Osteoblast (primary cell): Measurements from ENCODE around the gene RPS6KA5. TPM values are rescaled to one million over a fixed set of nuclear protein-coding genes. Genes with fewer than 3 reads are reported as not detected.

Experiments used
- DNase-seq: peaks from one replicate; pipeline ENCODE4 v3.0.0; 2011; ENCODE audit warnings: low spot score, mixed read lengths; ENCODE audit not compliant: insufficient read length; ENCODE audit errors: missing footprints
- H2AFZ ChIP-seq: 2 replicates; pipeline ENCODE4 v1.6.0; 2011; ENCODE audit warnings: mild to moderate bottlenecking, low read length
- H3K27ac ChIP-seq: 2 replicates; pipeline ENCODE4 v1.5.1; 2011; ENCODE audit warnings: mild to moderate bottlenecking, low read depth, low read length, moderate library complexity
- H3K27me3 ChIP-seq: 2 replicates; pipeline ENCODE4 v1.6.0; 2012; ENCODE audit warnings: mild to moderate bottlenecking, control low read depth, inconsistent platforms, low read length, moderate library complexity; ENCODE audit not compliant: insufficient read depth
- H3K36me3 ChIP-seq: 2 replicates; pipeline ENCODE4 v1.5.1; 2011; ENCODE audit warnings: mild to moderate bottlenecking, low read length, control low read depth, moderate library complexity; ENCODE audit not compliant: insufficient read depth
- H3K4me1 ChIP-seq: 2 replicates; pipeline ENCODE4 v1.5.1; 2011; ENCODE audit warnings: mild to moderate bottlenecking, low read length, control low read depth, moderate library complexity; ENCODE audit not compliant: insufficient read depth
- H3K4me2 ChIP-seq: 2 replicates; pipeline ENCODE4 v1.6.0; 2011; ENCODE audit warnings: mild to moderate bottlenecking, low read length; ENCODE audit not compliant: insufficient read depth
- H3K4me3 ChIP-seq: fragments of 200-600 bp; sonication (generic); 3 replicates; pipeline ENCODE4 v1.5.1; 2012; ENCODE audit warnings: mild to moderate bottlenecking, low read length, inconsistent platforms; ENCODE audit not compliant: insufficient read depth
- H3K79me2 ChIP-seq: 2 replicates; pipeline ENCODE4 v1.6.0; 2012; ENCODE audit warnings: mild to moderate bottlenecking, low read length, control low read depth, inconsistent platforms; ENCODE audit not compliant: insufficient read depth
- H3K9me3 ChIP-seq: 2 replicates; pipeline ENCODE4 v1.5.1; 2011; ENCODE audit warnings: low read depth, low read length, control low read depth
- H4K20me1 ChIP-seq: 2 replicates; pipeline ENCODE4 v1.6.0; 2012; ENCODE audit warnings: mild to moderate bottlenecking, low read length, control low read depth; ENCODE audit not compliant: insufficient read depth
- CTCF ChIP-seq: IDR thresholded peaks from 2 replicates; pipeline ENCODE4 v1.5.1; 2011; ENCODE audit warnings: mild to moderate bottlenecking, low read depth, low read length, moderate library complexity; ENCODE audit errors: extremely low read depth
- total RNA-seq: library from RNA; depleted of rRNA; stranded (reverse); fragments of >200 nt; gene quantifications from 2 replicates; pipeline ENCODE4 v1.2.3, GENCODE V29; 2012

RPS6KA5 gene
- total RNA-seq, 1 donor, result 1.4 TPM

GRCh38 chr14:90911121-90911520, 149.3 kb downstream of the RPS6KA5 start:
- H3K4me1 ChIP-seq, result no peaks in the 10 kb centered on the region

DNA sequence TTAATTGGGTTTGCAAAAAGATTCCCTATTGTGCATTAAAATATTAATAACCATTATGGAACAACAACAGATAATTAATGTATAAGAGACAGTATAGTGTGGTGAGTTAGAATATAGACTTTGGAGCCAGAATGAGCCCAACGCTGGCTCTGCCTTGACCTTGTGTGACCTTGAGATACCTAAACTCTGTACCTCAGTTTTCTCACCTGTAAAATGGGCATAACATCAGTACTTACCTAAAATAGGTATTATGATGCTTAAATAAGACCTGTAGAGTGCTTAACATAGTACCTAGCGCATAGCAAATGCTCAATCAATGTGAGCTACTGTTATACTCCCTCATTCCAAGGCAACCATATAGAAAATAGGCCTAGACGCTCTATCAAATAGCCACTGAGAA, 153.3 kb downstream of the RPS6KA5 start:
- H3K9me3 ChIP-seq, result no peaks in the 10 kb centered on the region
- H3K4me1 ChIP-seq, result no peaks in the 10 kb centered on the region
- H3K4me3 ChIP-seq, result no peak overlapping the region
- H3K36me3 ChIP-seq, result no peaks in the 10 kb centered on the region
- no peak for DNase-seq
- TF ChIP-seq CTCF, result no peak
- H3K27ac ChIP-seq, result no peak overlapping the region
- H3K79me2 ChIP-seq, result no peaks in the 10 kb centered on the region
- no peak overlapping the region for H2AFZ ChIP-seq
- H3K4me2 ChIP-seq, result no peak overlapping the region
- no peaks in the 10 kb centered on the region for H4K20me1 ChIP-seq
- no peaks in the 10 kb centered on the region for H3K27me3 ChIP-seq

More at GRCh38 chr14:90911121-90911520, 149.3 kb downstream of the RPS6KA5 start:
- H3K36me3 ChIP-seq, result no peaks in the 10 kb centered on the region
- H4K20me1 ChIP-seq, result no peaks in the 10 kb centered on the region
- H3K4me2 ChIP-seq, result no peak overlapping the region
- TF ChIP-seq CTCF, result no peak
- no peaks in the 10 kb centered on the region for H3K27me3 ChIP-seq
- no peaks in the 10 kb centered on the region for H3K79me2 ChIP-seq
- no peak overlapping the region for H3K4me3 ChIP-seq
- peak; percentile 22 for DNase-seq
- no peak overlapping the region for H2AFZ ChIP-seq
- no peaks in the 10 kb centered on the region for H3K9me3 ChIP-seq
- no peak overlapping the region for H3K27ac ChIP-seq

- H3K27me3 ChIP-seq, result no peaks in the 10 kb centered on the region
- H3K4me3 ChIP-seq, result no peak overlapping the region
- TF ChIP-seq CTCF, result no peak
- no peaks in the 10 kb centered on the region for H4K20me1 ChIP-seq
- no peaks in the 10 kb centered on the region for H3K9me3 ChIP-seq
- H3K79me2 ChIP-seq, result no peaks in the 10 kb centered on the region
- H3K4me2 ChIP-seq, result no peak overlapping the region
- H3K4me1 ChIP-seq, result no peaks in the 10 kb centered on the region
- H3K27ac ChIP-seq, result no peak overlapping the region
- DNase-seq, result no peak
- H2AFZ ChIP-seq, result no peak overlapping the region
- H3K36me3 ChIP-seq, result no peaks in the 10 kb centered on the region
Observed at GRCh38 chr14:90905531-90905930, 154.9 kb downstream of the RPS6KA5 start.

DNA sequence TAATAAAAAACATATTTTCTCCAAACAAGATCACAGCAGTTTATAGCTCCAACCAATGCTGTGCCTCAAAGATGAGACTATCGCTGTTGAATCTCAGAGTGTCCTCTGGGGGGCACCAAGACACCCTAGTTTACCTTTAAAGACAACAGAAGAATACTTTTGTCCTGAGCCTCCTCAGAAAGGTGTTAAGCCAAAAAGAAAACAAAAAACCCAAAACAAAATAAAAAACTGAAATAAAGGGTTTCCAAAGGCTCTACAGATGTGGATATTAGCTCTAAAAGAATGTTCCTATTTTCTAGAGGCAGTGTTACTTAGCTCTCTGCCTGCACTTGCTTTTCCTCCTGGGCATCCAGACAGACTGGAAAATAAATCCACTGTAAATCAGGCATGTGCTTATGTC, 157.3 kb downstream of the RPS6KA5 start:
- H3K4me2 ChIP-seq, result no peak overlapping the region
- no peaks in the 10 kb centered on the region for H3K36me3 ChIP-seq
- no peaks in the 10 kb centered on the region for H4K20me1 ChIP-seq
- H3K27me3 ChIP-seq, result no peaks in the 10 kb centered on the region
- no peak overlapping the region for H3K27ac ChIP-seq
- no peak overlapping the region for H3K4me3 ChIP-seq
- TF ChIP-seq CTCF, result peak; percentile 73
- no peaks in the 10 kb centered on the region for H3K9me3 ChIP-seq
- no peaks in the 10 kb centered on the region for H3K79me2 ChIP-seq
- H2AFZ ChIP-seq, result no peak overlapping the region
- peak; percentile 74 for DNase-seq
- H3K4me1 ChIP-seq, result no peaks in the 10 kb centered on the region
